ENCODE measurements around the gene SLC38A10. TPM values are rescaled to one million over a fixed set of nuclear protein-coding genes. Genes with fewer than 3 reads are reported as not detected.

SLC38A10 gene
- total and polyA plus RNA-seq, 2 of the 13 experiments (the other 11 are each of a cell fraction or from before 2014, with no cell fraction given) = 23.4 to 55.8 TPM

GRCh38 chr17:81339534-81340296 is 44.6 kb upstream of the SLC38A10 start (continued):
- no peak; the same call in none of the 2 replicates for TF ChIP-seq ERF (CRISPR knock-in tag; IDR thresholded peaks at IDR 0.05)
- no peak for TF ChIP-seq MEIS2 (CRISPR knock-in tag; IDR thresholded peaks at IDR 0.05)
- peak; percentile 65 for TF ChIP-seq YY1 (IDR thresholded peaks at IDR 0.05; ENCODE audit: insufficient read depth, insufficient replicate concordance, low read depth, low read length)
- TF ChIP-seq CEBPG (CRISPR knock-in tag; IDR thresholded peaks at IDR 0.05) = no peak
- TF ChIP-seq ZNF235 (CRISPR knock-in tag; IDR thresholded peaks at IDR 0.05; ENCODE audit: borderline replicate concordance) = no peak; the same call in 1 of the 2 replicates
- TF ChIP-seq U2AF1 (optimal IDR thresholded peaks at IDR 0.05; ENCODE audit: low read depth, low read length) = peak; percentile 9
- TF ChIP-seq MBNL3 (CRISPR knock-in tag; conservative IDR thresholded peaks at IDR 0.05) = no peak
- no peak for TF ChIP-seq PRDM15 (CRISPR knock-in tag; IDR thresholded peaks at IDR 0.05)
- no peak for TF ChIP-seq JUN (CRISPR knock-in tag; IDR thresholded peaks at IDR 0.05)
- TF ChIP-seq CC2D1A (CRISPR knock-in tag; IDR thresholded peaks at IDR 0.05) = no peak
- TF ChIP-seq TOE1 (CRISPR knock-in tag; IDR thresholded peaks at IDR 0.05) = no peak
- no peak for TF ChIP-seq GZF1 (CRISPR knock-in tag; IDR thresholded peaks at IDR 0.05)
- TF ChIP-seq HOXA7 (CRISPR knock-in tag; IDR thresholded peaks at IDR 0.05) = no peak
- TF ChIP-seq HINFP (CRISPR knock-in tag; IDR thresholded peaks at IDR 0.05; ENCODE audit: low read depth) = no peak
- no peak for TF ChIP-seq PRMT3 (CRISPR knock-in tag; IDR thresholded peaks at IDR 0.05; ENCODE audit: borderline replicate concordance, low read depth)
- TF ChIP-seq KDM3A (CRISPR knock-in tag; IDR thresholded peaks at IDR 0.05; ENCODE audit: low read depth) = no peak
- TF ChIP-seq ZNF552 (CRISPR knock-in tag; IDR thresholded peaks at IDR 0.05; ENCODE audit: borderline replicate concordance) = no peak
- TF ChIP-seq MIXL1 (CRISPR knock-in tag; IDR thresholded peaks at IDR 0.05) = no peak
- peak; percentile 82; the same call in 1 of the 2 replicates for TF ChIP-seq CBX5 (CRISPR knock-in tag; IDR thresholded peaks at IDR 0.05; ENCODE audit: borderline replicate concordance)
- TF ChIP-seq ZBTB2 (CRISPR knock-in tag; IDR thresholded peaks at IDR 0.05; ENCODE audit: low read depth) = no peak

Data from HepG2 (cell line).